MM.1S (cell line): ENCODE results near the gene SAP30.

Experiments
- EZH2 ChIP-seq: fragments of 300-600 bp; sonication (generic); optimal IDR thresholded peaks from 2 replicates; pipeline ENCODE3; 2017; ENCODE audit warnings: low read depth, mild to moderate bottlenecking, antibody characterized with exemption, low read length, mixed read lengths
- TF ChIP-seq, protein P1 (sequence below): fragments of 300-600 bp; sonication (generic); IDR thresholded peaks from 2 replicates; pipeline ENCODE4 v1.5.1; 2016; ENCODE audit warnings: antibody characterized with exemption, low read length, mixed read lengths

DNA sequence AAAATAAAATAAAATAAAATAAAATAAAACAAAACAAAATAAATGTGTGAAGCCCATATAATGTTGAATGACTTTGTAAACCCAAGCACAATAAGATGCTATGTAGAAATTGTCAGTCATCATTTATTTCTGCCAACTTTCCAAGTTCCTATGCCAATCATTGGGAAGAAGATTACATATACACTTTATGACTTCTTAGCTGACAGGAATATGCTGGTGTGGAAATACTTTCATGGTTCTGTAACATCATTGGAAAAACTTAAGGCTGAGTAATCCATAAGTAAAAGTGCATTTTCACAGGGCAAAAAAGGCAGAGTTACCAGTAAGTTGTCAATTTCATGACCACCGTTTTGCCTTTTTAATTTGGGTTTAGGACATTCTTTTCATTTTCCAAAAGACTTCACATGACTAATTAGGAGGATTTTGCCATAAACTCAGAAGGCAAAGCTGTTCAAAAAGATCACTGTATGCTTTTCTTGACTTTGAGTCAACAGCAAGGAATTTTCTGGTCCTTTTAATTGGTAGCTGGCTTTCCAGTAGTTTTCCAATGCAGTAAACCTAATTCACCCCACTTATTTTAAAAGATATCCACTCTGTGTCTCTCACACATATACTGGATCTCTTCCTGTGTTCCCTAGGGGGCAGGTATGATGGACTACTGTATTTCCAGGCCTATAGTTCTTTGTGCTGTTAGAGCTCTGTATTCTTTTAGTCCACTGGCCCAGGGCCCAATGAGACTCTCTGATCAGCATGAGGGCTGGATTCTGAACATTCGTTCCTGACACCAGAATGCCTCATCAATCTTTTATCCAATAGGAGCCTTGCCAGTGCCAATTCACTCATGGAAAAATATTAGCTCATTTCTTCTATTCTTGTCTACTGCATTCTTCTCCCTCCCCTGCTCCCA lies 54.4 kb downstream of the SAP30 start:
- TF ChIP-seq, protein P1, sequence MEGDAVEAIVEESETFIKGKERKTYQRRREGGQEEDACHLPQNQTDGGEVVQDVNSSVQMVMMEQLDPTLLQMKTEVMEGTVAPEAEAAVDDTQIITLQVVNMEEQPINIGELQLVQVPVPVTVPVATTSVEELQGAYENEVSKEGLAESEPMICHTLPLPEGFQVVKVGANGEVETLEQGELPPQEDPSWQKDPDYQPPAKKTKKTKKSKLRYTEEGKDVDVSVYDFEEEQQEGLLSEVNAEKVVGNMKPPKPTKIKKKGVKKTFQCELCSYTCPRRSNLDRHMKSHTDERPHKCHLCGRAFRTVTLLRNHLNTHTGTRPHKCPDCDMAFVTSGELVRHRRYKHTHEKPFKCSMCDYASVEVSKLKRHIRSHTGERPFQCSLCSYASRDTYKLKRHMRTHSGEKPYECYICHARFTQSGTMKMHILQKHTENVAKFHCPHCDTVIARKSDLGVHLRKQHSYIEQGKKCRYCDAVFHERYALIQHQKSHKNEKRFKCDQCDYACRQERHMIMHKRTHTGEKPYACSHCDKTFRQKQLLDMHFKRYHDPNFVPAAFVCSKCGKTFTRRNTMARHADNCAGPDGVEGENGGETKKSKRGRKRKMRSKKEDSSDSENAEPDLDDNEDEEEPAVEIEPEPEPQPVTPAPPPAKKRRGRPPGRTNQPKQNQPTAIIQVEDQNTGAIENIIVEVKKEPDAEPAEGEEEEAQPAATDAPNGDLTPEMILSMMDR, result no peak
- no peak for TF ChIP-seq EZH2
